GM19467 (cell line): ENCODE measurements around the gene TMEM106C.

Source experiments
- ATAC-seq: cut with Tn5 transposase; IDR thresholded peaks from one replicate; pipeline ENCODE4 v1.9.1; 2021; ENCODE audit warnings: mild to moderate bottlenecking, moderate library complexity; ENCODE audit not compliant: unreplicated experiment

The TMEM106C gene, protein sequence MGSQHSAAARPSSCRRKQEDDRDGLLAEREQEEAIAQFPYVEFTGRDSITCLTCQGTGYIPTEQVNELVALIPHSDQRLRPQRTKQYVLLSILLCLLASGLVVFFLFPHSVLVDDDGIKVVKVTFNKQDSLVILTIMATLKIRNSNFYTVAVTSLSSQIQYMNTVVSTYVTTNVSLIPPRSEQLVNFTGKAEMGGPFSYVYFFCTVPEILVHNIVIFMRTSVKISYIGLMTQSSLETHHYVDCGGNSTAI

DNA sequence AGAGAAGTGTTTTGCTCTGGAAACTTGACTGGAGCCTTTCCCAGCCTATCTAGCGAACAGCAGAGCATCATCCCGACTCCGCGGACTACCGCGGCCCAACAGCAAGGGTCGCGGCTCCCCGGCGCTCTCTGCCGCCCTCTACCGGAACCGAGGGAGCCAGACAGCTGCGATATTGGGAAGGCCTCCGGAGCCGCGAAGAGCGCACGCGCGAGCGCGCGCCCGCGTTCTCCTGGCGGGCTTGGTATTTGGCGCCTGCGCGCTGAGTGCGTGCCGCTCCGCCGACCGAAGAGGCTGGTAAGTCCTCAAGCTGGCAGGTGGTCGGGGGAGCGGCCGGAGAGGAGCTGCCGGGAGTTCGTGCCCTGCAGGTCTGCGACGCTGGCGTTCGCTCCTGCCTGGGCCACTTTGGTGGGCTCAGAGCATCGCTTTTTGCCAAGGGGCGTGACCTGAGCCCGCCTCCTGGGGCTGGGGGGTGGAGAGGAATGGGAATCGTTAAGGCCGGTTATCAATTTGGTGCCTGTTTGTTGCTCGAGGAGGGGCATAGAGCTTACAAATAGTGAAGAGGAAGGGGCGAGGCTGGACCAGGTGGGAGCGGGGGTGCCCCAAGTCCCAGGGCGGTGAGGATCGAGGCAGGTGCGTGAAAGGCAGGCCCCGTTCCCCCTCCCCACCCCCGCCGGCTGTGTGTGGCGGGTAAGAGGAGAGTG, at the start of gene TMEM106C:
Gene TMEM106C, plus strand, starts transcription at position 257 of the 701 bp plus-strand sequence. CDS start 641 bp downstream, outside the sequence.
- ATAC-seq, result peak; percentile 88

DNA sequence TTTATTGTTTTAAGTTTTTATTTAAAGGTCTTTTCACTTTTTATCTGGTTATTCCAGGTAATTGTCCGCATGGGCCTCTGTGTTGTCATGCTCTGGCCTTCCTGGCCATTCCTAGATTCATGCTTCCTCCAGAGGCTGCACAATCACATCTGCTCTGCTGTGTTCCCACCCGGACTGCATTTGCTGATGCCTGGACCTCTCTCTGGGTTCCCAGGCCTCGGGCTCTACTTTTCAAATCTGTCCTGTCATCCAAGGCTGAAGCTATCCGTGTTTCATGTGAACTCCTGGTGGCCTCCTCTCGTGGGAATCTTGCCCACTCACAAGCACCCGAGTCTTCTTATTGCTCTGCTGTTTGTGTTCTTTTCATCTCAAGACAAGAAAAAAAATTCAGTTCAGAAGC, 42.5 kb upstream of the TMEM106C start:
- ATAC-seq, result no peak

DNA sequence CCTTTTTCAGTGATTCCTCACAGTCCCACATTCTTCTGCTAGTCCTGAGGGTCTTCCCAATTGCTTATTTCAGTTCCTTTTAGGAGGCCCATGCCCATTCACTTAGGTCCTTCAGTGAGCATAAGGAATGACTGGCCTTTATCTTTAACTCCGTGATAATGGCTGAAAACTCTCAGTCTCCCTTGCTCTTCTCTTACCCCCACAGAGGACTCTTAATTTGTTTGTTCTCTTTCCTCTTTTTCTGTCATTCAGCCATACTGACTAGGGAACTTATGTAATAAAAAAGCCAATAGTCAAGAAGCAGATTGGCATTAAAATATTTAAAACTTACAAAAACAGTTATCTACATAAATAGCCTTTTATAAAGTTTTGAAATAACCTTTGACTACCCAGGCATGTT, 41.5 kb upstream of the TMEM106C start:
- ATAC-seq, result no peak

DNA sequence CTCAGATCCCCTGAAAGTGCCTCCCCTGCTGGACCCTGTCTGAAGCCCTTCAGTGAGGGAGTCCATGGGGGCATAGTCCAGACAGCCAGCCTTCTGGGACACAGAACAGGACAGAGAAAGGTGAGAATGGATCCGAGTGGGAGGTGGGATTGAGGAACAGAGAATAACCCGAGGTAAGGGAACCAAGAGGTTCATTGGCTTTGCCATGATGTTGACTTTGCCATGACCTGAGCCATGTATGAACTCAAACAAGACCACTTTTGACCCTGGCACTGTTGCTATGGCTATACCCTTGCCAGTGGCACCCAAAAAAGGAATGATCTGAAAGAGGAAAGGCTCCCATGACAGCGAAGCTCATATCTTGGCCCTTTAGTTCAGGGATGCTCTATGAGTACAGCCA, 36.0 kb upstream of the TMEM106C start:
- no peak for ATAC-seq

DNA sequence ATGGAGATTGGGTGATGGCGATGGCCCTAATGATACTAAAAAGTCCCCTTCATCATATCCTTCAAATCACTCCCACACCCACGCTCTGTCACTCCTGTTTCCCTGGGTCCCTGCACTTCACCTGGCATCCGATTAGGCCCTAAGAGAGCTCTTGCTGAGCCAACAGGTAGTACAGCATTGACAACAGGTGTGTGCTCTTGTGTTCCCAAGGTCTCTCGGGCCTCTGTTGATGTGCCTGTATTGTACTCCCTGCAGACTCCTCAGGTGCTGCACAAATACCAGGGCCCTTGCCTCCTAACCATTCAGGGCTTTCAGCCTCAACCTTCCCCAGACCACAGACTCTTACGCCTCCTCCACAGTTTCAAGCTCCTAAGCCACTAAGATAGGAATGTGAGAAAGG, 32.8 kb upstream of the TMEM106C start:
- ATAC-seq, result no peak

DNA sequence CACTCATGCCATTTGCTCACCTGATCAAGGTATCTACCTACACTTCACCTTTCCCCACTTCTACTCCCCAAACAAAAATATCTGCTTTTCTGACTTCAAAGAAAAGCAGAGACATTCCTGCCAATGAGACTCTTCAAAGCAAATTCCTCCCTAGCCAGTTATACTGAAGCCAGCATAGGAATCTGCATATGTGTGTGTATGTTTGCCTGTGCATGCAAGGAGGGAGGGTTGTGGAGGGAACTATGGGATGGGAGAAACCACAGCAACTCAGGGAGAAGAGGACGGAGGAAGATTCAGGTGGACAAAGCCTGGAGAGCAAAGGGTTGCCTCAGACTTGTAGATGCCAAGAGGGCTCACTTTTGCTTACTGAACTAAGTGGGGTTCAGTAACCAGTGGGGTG, 32.2 kb upstream of the TMEM106C start:
- ATAC-seq, result no peak

DNA sequence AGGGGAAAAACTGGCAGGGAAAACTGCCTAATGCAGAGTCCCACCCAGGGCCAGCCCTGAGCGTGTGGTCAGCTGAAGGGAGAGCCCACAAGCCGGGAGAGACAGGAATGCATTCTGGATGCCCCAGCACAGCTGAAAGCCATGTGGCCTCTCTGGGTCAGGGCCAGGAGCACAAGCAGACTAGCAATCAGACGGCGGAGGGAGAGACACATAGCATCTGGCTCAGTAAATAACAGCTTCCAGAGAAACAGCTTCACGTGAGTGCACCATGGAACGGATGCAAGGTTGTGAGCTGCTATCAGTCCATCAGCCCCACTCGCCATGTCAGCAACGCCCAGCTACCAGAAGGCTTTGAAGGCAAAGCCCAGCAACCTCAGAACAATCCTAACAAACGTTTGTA, 28.2 kb upstream of the TMEM106C start:
- no peak for ATAC-seq

DNA sequence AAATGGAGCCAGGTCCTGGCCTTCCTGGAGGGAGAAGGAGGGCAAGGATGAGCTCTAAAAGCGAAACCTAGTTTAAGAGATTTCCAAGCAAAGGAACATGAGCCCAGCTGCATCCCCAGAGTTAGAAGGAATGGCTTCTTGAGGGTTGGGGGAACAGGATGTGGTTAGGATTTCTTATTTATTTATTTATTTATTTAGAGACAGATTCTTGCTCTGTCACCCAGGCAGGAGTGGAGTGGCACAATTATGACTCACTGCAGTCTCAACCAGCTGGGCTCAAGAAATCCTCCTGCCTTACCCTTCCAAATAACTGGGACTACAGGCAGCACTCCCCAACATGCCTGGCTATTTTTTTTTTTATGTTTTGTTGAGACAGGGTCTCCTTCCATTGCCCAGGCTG, 25.3 kb upstream of the TMEM106C start:
- ATAC-seq, result no peak

DNA sequence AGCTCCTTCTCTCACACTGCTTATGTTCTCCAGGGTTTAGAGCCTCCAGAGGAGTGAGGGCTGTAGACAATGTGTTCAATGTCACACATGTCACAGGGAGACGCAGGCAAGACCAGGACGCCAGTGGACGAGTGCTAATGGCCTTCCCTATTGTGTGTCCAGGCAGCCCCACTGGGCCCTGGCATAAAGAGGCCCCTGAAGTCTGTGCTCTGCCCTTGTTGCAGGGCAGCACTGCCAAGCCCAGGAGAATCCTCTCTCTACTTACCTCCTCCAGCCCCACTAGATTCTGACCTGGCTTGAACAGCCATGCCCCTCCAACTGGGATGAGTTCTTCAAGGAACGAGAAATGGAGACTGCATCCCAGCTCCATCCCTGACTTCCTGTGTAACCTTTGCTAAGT, 24.8 kb upstream of the TMEM106C start:
- ATAC-seq, result no peak

DNA sequence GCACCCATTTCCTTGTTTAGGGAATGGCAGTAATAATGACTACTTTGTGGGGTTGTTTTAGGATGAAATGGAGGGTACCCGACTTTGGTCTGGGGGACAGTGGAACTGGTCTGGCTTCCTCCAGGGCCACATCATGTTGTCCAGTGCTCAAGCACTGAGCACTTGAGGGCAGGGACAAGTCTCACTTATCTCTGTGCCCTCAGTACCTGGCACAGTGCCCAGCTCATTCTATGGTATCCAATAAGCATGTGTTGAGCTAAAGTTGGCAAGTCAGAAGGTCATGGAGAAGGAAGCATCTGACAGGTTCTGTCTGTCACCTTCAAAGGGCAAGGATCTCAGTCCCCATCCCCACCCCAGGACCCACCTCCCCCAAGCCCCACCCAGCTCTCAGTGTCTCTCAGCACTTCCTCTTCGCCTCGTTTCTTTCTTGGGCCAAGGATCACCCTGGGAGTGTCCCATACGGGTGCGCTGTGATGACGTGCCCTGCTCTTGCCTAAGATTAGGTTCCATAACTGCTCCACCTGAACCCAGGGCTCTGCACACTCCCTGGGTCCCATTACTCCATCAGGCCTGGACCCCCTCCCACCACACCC, 24.3 kb upstream of the TMEM106C start:
- ATAC-seq, result no peak

DNA sequence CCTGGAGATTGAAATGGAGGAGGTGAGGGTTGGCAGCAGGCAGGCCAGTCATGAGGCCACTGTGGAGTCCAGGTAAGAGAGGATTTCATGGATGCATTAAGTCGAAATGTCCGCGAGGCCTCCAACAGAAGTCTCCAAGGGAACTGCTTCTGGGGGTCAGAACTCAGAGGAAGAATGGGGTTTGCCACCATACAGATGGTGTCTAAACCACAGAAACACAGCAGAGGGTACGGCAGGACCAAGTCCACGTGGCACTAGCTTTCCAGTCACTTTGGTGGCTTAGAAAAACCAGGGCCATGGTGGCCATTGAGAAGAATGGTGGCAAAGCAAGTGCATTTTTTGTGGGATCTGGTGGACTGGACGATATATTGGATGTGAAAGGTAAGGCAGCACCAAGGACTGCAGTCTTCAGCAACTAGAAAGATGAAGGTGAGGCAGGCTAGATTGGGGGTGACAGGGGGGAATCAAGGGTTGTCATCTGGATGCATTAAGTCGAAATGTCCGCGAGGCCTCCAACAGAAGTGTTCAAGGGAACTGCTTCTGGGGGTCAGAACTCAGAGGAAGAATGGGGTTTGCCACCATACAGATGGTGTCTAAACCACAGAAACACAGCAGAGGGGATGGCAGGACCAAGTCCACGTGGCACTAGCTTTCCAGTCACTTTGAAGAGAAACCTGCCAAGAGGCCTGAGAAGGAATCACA, 22.5 kb upstream of the TMEM106C start:
- ATAC-seq, result no peak

DNA sequence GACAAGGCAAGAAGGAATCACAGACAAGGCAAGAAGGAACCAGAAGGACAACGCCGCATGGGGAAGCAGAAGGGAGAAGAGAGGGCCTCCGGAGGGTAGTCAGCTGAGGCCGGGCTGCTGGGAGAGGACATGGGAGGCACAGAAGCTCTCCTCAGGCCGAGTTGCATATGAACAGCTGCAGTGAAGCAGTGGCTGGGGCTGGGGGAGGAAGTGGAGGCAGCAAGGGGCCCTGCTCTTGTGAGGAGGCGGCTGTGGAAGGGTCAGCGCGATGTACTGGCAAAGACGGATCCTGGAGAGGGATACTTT, 22.0 kb upstream of the TMEM106C start:
- no peak for ATAC-seq

DNA sequence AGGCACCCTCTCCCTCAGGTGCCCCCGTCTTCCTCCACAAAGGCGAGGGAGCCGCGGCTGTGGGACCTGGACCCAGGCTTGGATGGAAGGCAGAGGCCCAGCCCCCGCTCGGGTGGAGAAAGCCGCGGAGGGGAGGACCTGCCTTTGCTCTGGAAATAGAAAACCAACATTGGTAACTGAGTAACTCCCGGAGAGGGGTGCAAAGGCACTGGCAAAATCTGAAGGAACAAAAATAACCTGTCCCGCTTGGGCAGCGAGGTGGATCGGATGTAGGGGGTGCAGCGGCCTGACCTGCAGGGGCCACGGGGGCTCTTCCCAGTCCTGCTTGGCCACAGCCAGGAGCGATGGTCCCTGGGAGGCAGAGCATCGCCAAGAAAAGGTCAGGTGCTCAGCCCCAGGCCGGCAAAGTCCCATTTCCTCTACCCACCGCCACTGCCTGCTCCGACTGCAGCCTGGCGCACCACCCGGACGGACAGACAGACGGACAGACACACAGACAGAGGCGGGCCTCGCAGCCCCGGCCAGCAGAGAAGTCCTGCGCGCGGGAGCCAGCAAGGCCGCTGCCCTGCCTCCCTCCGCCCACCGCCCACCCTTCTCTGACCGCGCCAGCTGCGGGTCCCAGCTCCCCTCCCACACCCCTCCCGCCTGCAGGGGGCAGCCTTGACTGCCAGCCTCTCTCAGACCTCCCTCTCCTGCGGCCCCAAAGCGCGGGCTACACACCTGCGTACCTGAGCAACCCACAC, 21.4 kb upstream of the TMEM106C start:
- no peak for ATAC-seq

DNA sequence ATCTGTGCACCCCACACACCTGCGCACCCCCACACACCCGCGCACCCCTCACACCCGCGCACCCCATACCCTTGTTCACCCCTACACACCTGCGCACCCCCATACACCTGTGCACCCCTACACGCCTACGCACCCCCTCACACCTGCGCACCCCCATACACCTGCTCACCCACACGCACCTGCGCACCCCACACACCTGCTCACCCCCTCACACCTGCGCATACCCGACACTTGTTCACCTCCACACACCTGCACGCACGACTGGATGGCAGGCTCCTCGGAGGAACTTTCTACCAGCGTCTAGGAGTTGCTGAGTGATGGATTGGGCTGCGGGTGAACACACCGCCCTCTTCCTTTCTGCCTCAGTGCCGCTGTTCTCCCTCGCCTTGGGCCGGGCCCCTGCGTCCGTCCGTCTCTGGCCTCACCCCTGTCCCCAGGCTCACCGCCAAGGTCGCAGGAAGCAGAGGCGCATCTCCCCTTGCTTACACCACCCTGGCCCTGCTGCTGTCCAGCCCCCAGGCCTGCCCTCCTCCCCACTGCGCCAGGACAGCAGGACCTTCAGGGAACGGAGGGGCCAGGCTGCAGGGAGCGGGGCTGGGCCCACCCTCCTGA, 20.7 kb upstream of the TMEM106C start:
- ATAC-seq, result no peak

DNA sequence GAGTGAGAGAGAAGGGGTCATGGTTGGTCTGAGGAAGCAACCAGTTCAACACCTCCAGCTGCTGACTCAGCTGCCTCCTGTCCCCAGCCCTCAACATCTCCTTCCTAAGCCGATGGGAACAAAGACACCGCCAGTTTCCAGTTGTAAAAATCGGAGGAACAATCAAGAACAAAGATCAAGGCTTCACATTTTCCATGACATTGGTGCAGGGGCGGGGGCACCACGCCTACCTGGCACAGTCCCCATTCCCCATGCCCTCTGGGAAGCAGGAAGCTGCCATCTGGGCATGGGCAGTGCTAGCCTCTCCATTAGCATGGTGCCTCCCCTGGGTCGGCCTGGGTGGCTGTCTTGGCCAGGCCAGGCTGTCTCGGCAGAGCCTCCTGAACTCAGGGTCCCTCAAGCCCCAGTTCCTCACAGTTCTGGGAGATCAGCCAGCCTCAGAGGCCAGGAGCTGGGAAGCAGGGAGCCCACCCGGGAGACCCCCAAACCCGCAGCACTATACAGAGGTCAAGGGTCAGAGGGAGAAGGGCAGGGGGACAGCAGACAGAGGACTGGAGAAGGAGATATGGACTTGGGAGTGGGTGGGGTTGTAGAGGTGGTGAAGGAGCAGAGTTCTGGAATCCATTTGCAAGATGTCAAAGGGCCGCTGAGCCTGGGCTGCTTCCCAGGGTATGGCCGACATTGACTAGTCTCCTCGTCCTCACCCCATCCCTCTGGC, 19.6 kb upstream of the TMEM106C start:
- no peak for ATAC-seq

DNA sequence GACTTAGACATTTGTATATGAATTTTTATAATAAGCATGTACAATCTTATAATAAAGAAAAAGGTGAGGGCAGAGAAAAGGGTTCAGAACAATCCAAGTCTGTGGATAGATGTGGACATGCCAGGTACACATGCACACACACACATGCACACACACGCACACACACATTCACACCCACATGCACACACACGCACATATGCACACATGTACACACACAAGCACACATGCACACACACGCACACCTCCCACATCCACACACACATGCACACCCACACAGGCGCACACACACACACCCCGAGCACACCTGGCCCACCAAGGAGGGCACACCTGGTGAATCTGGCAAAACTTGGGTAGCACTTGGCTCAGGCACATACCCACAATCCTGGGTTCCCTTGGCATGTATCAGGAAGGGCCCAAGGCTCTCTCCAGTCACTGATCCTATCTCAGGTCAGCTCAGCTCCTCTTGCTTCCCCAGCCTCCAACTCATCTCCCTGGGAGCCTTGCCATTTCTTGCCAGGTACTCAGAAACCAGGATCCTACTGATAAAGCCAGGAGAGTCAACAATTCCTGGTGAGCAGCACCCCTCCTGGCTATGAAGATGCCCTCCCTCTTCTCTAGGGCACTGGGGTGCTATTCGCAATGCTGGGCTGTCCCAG, 18.6 kb upstream of the TMEM106C start:
- no peak for ATAC-seq

DNA sequence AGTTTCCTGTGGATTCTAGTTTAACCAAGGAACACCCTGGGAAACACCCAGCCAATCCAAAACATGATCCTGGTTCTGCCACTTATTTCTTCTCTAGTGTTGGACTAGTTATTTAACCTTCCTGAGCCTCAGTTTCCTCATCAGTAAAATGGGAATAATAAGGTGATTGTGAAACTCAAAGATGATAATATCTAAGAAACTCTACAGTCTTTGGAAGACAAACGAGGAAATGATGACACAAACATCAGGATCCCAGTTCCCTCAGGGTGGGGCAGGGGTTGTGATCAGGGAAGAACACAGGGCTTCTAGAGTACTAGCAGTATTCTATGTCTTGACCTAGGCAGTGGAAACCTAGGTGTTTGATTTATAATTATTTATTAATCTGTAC, 18.1 kb upstream of the TMEM106C start:
- ATAC-seq, result no peak

DNA sequence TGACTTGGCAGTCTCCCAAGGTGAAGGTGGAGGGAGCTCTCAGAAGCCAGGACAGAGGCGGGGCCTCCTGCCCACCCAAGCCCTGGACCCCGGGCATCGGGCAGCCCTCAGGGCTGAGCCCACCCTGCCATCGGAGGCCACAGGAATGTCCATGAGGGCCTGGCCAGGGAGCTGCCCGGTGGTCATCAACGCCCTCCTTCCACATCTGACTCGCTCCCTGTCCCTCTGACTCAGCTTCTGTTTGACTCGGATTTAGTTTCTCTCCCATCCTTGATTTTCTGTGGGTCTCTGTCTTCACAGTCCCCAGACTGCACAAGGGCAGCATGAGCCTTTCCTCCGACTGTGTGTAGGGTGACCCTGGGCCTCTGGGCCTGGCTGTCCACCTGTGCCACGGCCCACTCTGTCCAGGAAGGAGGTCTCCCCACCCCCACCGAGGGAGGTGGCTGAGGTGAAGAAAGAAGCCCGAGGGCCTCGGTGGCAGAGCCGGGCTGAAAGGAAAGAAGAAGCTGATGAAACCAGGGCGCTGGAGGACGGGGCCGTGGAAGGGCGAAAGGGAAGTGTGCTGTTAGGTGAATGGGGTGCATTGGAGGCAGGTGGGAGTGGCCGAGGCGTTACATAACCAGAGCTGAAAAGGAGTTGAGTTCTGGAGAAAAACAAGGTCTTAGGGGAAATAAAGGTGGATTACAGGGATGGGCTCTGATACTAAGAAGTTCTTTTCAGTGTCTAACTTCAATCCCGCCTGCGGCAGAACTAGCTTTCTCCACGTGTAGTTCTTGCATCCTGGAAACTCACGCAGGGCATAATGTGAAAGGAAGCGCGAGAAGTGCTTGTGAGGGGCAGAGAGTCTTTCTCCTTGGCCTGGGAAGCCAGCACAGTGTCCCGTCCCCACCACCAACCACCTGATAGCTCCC, 16.7 kb upstream of the TMEM106C start:
- no peak for ATAC-seq

DNA sequence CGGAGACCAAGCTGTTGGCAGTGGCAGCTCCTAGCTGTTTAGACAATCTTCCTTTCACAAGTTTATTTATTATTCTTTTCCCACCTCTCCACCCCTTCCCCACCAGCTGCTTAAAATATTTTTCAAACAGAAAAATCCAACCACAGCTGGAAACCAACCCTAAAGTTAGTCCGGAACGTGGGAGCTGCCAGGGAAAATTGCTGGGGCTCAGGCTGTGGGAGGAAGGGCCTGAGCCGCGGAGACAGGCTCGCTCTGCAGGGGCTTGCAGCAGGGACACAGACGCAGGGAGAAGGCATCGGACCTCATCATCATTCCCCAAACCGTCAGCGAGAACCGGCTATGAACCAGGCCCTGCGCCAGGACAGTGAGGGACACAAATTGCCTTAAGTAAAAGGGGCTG, 16.1 kb upstream of the TMEM106C start:
- ATAC-seq, result no peak
